Osteocyte (in vitro differentiated cells): Measurements from ENCODE around the gene PEF1. TPM values are rescaled to one million over a fixed set of nuclear protein-coding genes. Genes with fewer than 3 reads are reported as not detected.
A peak's percentile ranks its signal among the peaks of the same experiment; 100 is the strongest.

Experiments
- DNase-seq: peaks from one replicate; pipeline ENCODE4 v3.0.0; 2021; ENCODE audit warnings: mixed read lengths; ENCODE audit not compliant: unreplicated experiment; ENCODE audit errors: extremely low spot score
- H3K27ac Mint-ChIP-seq: one replicate; pipeline ENCODE4 v1.8.0; 2021; ENCODE audit warnings: mild to moderate bottlenecking, mixed read lengths; ENCODE audit not compliant: unreplicated experiment
- H3K27me3 Mint-ChIP-seq: one replicate; pipeline ENCODE4 v1.8.0; 2021; ENCODE audit warnings: mixed read lengths; ENCODE audit not compliant: unreplicated experiment
- H3K36me3 Mint-ChIP-seq: one replicate; pipeline ENCODE4 v1.8.0; 2021; ENCODE audit warnings: mixed read lengths; ENCODE audit not compliant: unreplicated experiment
- H3K4me1 Mint-ChIP-seq: one replicate; pipeline ENCODE4 v1.8.0; 2021; ENCODE audit warnings: mixed read lengths; ENCODE audit not compliant: unreplicated experiment
- H3K4me3 Mint-ChIP-seq: one replicate; pipeline ENCODE4 v1.8.0; 2021; ENCODE audit warnings: mild to moderate bottlenecking, moderate library complexity, mixed read lengths; ENCODE audit not compliant: unreplicated experiment
- H3K9me3 Mint-ChIP-seq: one replicate; pipeline ENCODE4 v1.8.0; 2021; ENCODE audit warnings: mixed read lengths; ENCODE audit not compliant: unreplicated experiment
- total RNA-seq: library from RNA; stranded (reverse); gene quantifications from 2 replicates; pipeline ENCODE4 v1.2.1, GENCODE V29; 2021
- TF ChIP-seq, protein P1 (sequence below): fragments of 200-600 bp; sonication (generic); IDR thresholded peaks from 2 replicates; pipeline ENCODE4 v1.5.0; 2021; ENCODE audit warnings: antibody characterized with exemption, mild to moderate bottlenecking, moderate library complexity

Gene PEF1
- total RNA-seq, 1 donor from 2014 or later: 57.0 TPM

DNA sequence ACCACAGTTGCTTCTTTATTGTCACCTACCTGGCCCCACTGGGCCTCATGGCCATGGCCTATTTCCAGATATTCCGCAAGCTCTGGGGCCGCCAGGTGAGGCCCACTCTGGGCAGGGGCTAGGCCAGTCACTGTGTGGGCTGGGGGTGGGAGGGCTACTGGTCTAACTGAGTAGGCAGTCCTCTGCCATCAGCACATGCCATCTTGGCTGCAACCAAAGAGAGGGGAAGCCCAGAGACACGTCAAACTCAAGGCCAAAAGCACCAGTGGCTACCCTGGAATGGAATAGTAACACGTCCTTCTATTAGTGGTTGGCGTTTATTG lies 23.2 kb downstream of the PEF1 start:
- no peak overlapping the region for H3K4me3 Mint-ChIP-seq
- H3K36me3 Mint-ChIP-seq: no peaks in the 10 kb centered on the region
- TF ChIP-seq, protein P1, sequence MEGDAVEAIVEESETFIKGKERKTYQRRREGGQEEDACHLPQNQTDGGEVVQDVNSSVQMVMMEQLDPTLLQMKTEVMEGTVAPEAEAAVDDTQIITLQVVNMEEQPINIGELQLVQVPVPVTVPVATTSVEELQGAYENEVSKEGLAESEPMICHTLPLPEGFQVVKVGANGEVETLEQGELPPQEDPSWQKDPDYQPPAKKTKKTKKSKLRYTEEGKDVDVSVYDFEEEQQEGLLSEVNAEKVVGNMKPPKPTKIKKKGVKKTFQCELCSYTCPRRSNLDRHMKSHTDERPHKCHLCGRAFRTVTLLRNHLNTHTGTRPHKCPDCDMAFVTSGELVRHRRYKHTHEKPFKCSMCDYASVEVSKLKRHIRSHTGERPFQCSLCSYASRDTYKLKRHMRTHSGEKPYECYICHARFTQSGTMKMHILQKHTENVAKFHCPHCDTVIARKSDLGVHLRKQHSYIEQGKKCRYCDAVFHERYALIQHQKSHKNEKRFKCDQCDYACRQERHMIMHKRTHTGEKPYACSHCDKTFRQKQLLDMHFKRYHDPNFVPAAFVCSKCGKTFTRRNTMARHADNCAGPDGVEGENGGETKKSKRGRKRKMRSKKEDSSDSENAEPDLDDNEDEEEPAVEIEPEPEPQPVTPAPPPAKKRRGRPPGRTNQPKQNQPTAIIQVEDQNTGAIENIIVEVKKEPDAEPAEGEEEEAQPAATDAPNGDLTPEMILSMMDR: no peak

DNA sequence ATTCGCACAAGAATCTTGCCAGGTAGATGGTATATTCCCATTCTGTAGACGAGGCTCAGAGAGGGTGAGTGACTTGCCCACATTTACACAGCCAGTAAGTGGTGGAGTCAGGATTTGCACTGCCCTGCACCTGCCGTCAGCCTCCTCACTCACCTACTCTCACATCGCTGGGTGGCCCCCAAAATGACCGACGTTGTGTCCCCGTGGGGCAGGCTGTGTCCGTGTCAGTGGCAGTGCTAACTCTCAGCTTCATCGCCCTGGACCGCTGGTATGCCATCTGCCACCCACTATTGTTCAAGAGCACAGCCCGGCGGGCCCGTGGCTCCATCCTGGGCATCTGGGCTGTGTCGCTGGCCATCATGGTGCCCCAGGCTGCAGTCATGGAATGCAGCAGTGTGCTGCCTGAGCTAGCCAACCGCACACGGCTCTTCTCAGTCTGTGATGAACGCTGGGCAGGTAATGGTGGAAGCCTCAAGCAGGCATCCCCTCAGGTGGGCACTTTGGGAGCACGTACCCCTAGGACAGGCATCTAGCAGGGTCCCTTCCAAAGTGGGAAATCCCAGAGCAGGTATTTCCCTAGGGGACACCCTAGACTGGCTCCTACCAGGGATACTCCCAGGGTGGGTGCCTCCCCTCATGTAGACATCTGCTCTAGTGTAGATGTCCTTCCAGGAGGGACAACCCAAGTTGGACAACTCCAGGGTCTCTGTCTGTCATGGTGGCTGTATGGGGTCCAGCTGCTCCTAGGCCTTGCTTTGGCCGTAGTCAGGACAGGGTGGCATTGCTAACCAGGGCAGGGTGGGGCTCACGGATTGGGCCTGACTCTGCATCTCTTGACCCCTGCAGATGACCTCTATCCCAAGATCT lies 23.8 kb downstream of the PEF1 start:
- no peak for DNase-seq
- Mint-ChIP-seq H3K4me3 (no peak overlapping the region), H3K4me1 (peaks cover 6% of the 10 kb centered on the region), H3K9me3 (no peaks in the 10 kb centered on the region), H3K27ac (no peak overlapping the region), H3K27me3 (peaks cover 11% of the 10 kb centered on the region), H3K36me3 (no peaks in the 10 kb centered on the region)
- TF ChIP-seq, protein P1: no peak

More for the DNA sequence above, 23.2 kb downstream of the PEF1 start:
- no peak overlapping the region for H3K27ac Mint-ChIP-seq
- DNase-seq: no peak
- peaks cover 11% of the 10 kb centered on the region for H3K27me3 Mint-ChIP-seq
- H3K4me1 Mint-ChIP-seq: peaks cover 5% of the 10 kb centered on the region
- no peaks in the 10 kb centered on the region for H3K9me3 Mint-ChIP-seq

DNA sequence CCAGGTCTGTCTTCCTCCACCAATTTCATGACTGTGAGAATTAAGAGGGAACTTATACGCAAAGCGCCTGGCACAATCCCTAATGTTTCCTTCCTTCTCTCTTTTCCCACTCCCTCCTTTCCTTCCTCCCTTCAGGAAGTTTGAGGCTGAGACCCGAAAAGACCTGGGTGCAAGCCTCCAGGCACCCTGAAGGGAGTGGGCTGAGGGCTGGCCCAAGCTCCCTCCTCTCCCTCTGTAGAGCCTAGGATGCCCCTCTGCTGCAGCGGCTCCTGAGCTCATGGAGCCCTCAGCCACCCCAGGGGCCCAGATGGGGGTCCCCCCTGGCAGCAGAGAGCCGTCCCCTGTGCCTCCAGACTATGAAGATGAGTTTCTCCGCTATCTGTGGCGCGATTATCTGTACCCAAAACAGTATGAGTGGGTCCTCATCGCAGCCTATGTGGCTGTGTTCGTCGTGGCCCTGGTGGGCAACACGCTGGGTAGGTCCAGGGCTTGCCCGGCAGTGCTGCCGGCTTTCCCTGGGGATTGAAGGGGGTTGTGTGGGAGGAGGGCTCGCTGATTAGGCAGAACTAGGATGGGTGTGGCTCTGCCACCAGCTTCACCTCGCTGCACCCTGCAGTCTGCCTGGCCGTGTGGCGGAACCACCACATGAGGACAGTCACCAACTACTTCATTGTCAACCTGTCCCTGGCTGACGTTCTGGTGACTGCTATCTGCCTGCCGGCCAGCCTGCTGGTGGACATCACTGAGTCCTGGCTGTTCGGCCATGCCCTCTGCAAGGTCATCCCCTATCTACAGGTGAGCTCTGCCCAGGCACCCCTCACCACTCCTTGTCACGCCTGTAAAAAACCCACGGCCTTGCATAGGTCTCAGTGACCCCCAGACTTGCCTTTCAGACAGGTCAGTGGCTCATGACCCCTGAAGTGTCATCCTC lies 25.5 kb downstream of the PEF1 start:
- H3K4me1 Mint-ChIP-seq: peaks cover 14% of the 10 kb centered on the region
- no peaks in the 10 kb centered on the region for H3K9me3 Mint-ChIP-seq
- peaks cover 11% of the 10 kb centered on the region for H3K27me3 Mint-ChIP-seq
- TF ChIP-seq, protein P1: no peak
- no peak overlapping the region for H3K4me3 Mint-ChIP-seq
- no peak for DNase-seq
- H3K27ac Mint-ChIP-seq: no peak overlapping the region
- H3K36me3 Mint-ChIP-seq: no peaks in the 10 kb centered on the region

DNA sequence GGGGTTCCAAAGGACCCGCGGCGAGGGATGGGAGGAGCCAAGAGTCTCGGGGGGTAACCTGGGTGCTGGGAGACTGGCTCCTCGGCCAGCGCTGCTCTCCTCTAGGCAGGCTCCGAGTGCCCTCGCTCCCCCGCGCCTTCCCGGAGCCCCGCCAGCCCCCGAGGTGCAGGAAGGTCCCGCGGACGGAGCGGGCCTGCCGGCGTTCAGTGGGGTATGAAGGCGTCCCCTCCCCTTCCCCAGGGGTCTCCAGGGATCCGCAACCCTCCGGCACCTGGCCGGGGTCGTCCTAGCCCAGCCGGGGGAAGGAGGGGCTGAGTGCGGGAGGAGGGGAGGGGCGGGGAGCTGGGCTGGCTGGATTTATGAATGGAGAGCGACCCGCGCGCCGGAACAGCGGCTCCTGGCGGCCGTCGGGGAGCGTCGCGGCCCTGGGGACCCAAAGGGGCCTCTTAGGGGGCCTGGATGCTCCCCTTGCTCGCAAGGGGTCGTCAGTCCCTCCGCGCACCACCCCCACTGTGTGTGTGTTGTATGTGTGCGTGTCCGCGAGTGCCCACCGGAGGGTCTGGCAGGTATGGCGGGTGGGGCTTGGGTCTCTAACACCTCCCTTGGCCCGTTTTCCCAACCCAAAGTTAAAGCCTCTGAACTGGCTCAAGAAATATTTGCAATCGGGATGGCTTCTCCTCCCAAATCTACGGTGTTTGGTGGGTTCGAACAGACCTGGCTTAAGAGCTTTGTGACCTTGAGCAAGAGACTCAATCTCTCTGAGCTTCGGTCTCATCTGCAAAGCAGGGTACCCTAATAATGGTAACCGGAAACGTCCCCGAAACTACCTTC lies 26.5 kb downstream of the PEF1 start:
- H3K9me3 Mint-ChIP-seq: no peaks in the 10 kb centered on the region
- no peak for DNase-seq
- TF ChIP-seq, protein P1: peak; percentile 97

More for the DNA sequence above, 26.5 kb downstream of the PEF1 start:
- Mint-ChIP-seq H3K4me3 (peak overlapping the region; percentile 57), H3K36me3 (no peaks in the 10 kb centered on the region), H3K27ac (no peak overlapping the region), H3K4me1 (peaks cover 16% of the 10 kb centered on the region), H3K27me3 (peaks cover 11% of the 10 kb centered on the region)
